HepG2 (cell line): ENCODE measurements around the gene PATL1. TPM values are rescaled to one million over a fixed set of nuclear protein-coding genes. Genes with fewer than 3 reads are reported as not detected.

Experiments used
- ATAC-seq: fragments of 200-7000 bp; cut with Tn5 transposase; 3 replicates; pipeline ENCODE4 v1.9.1; 2020; ENCODE audit warnings: mild to moderate bottlenecking, moderate library complexity
- BruUV-seq: library from RNA; stranded (reverse); fragments of 400-500 nt; replicated peaks from 2 replicates; lab custom pipeline; 2021; lab: Mats Ljungman, UMichigan
- CTCF ChIA-PET: fragments of 300-600 bp; formaldehyde crosslinking; extraction: SDS; loops from one replicate; lab custom pipeline; 2021; ENCODE audit warnings: low total read pairs, inconsistent platforms, low intra/inter-chr PET ratio; lab: Yijun Ruan, JAX
- POLR2A ChIA-PET: fragments of 350-600 bp; sonication (Branson Sonifier 250); formaldehyde crosslinking; loops from one replicate; lab custom pipeline; 2020; ENCODE audit warnings: antibody characterized with exemption, inconsistent platforms; lab: Yijun Ruan, JAX
- DNase-seq: peaks from one replicate; pipeline ENCODE4 v3.0.0-alpha.2; 2015; ENCODE audit warnings: low spot score
- FAIRE-seq: peaks from 3 replicates; lab custom pipeline; 2011; peaks lifted over from hg19 to GRCh38; lab: Jason Lieb, UNC
- H2AFZ ChIP-seq: one replicate; pipeline ENCODE4 v1.6.1; 2011; ENCODE audit warnings: low read length, inconsistent platforms
- H3K27ac ChIP-seq: fragments of 300-600 bp; 3 replicates; pipeline ENCODE4 v1.8.0; 2011; ENCODE audit warnings: mixed run types, mild to moderate bottlenecking, mixed read lengths, low read length, inconsistent platforms; ENCODE audit not compliant: insufficient read depth; ENCODE audit errors: extremely low read length
- H3K27me3 ChIP-seq, 2 experiments: fragments of 200-600 bp in 1 of 2; 2 replicates in 1 of 2; 3 replicates in 1 of 2; pipeline versions ENCODE4 v1.6.0 to v1.8.0; 2011; ENCODE audit warnings: low read length in 2 of 2, mild to moderate bottlenecking in 2 of 2, moderate library complexity in 2 of 2, inconsistent platforms in 1 of 2; ENCODE audit not compliant: insufficient read depth in 2 of 2, control insufficient read depth in 1 of 2
- H3K36me3 ChIP-seq, 2 experiments: fragments of 200-600 bp in 1 of 2; replicated peaks in 1 of 2; 2 replicates in 1 of 2; 3 replicates in 1 of 2; pipeline versions ENCODE4 v1.5.1 to v1.8.0; 2011; ENCODE audit warnings: low read length in 2 of 2, inconsistent platforms in 1 of 2; ENCODE audit not compliant: insufficient read depth in 2 of 2, control insufficient read depth in 1 of 2
- H3K4me1 ChIP-seq: 2 replicates; pipeline ENCODE4 v1.5.1; 2012; ENCODE audit warnings: low read length, inconsistent platforms; ENCODE audit not compliant: insufficient read depth
- H3K4me2 ChIP-seq: 2 replicates; pipeline ENCODE4 v1.6.0; 2011; ENCODE audit warnings: low read depth, low read length, inconsistent platforms
- H3K4me3 ChIP-seq, 3 experiments: fragments of 200-600 bp in 1 of 3; sonication (generic), shearing (Covaris generic) in 1 of 3; replicated peaks in 1 of 3; 2 replicates each; pipeline ENCODE4 v1.5.1; 2011 to 2016; ENCODE audit warnings: low read length in 3 of 3, inconsistent platforms in 2 of 3, low read depth in 2 of 3, mild to moderate bottlenecking in 2 of 3, control low read depth in 1 of 3, mixed read lengths in 1 of 3; ENCODE audit not compliant: insufficient read depth in 1 of 3
- H3K79me2 ChIP-seq: one replicate; pipeline ENCODE4 v1.6.1; 2011; ENCODE audit warnings: low read length, inconsistent platforms; ENCODE audit not compliant: insufficient read depth
- H3K9ac ChIP-seq: 2 replicates; pipeline ENCODE4 v1.6.0; 2011; ENCODE audit warnings: mild to moderate bottlenecking, low read depth, low read length, inconsistent platforms; ENCODE audit not compliant: insufficient read depth
- H3K9me3 ChIP-seq: 2 replicates; pipeline ENCODE4 v1.5.1; 2012; ENCODE audit warnings: mild to moderate bottlenecking, low read length
- H4K20me1 ChIP-seq: 2 replicates; pipeline ENCODE4 v1.6.0; 2011; ENCODE audit warnings: inconsistent platforms, mild to moderate bottlenecking, low read length, moderate library complexity; ENCODE audit not compliant: insufficient read depth
- PRDM10 ChIP-seq: sonication (generic); formaldehyde crosslinking; IDR thresholded peaks from 2 replicates; pipeline ENCODE4 v1.4.0; 2020; ENCODE audit warnings: low read depth, missing genetic modification reagents
- TRIM24 ChIP-seq: sonication (generic); formaldehyde crosslinking; IDR thresholded peaks from 2 replicates; pipeline ENCODE4 v1.8.0; 2022; ENCODE audit warnings: mild to moderate bottlenecking, missing genetic modification reagents
- ZNF225 ChIP-seq: sonication (generic); formaldehyde crosslinking; IDR thresholded peaks from 2 replicates; pipeline ENCODE4 v1.4.0; 2020; ENCODE audit warnings: mild to moderate bottlenecking, missing genetic modification reagents
- ZNF383 ChIP-seq: sonication (generic); formaldehyde crosslinking; IDR thresholded peaks from 2 replicates; pipeline ENCODE4 v1.4.0; 2020; ENCODE audit warnings: missing genetic modification reagents, mild to moderate bottlenecking, borderline replicate concordance
- ZNF556 ChIP-seq: sonication (generic); formaldehyde crosslinking; IDR thresholded peaks from 2 replicates; pipeline ENCODE4 v1.4.0; 2020; ENCODE audit warnings: mild to moderate bottlenecking, missing genetic modification reagents, borderline replicate concordance
- WGBS: methylation state at CpG from one replicate; pipeline ENCODE4 v1.1.6; 2017; ENCODE audit warnings: low lambda C conversion rate; 5-methylcytosine and 5-hydroxymethylcytosine counted together
- in situ Hi-C: cut with HindIII; loops from 2 replicates; pipeline ENCODE4 v1.10.0; 2017; ENCODE audit warnings: low pct_unique_long_range_greater_than_20kb; ENCODE audit not compliant: extremely low pct_ligation_motif_present
- intact Hi-C: fragments of 100-400 bp; cut with micrococcal nuclease; formaldehyde crosslinking; loops from one replicate; pipeline ENCODE4 v1.10.0; 2022; ENCODE audit not compliant: unreplicated experiment
- polyA plus RNA-seq, 8 experiments: library from polyadenylated mRNA; depleted of rRNA in 3 of 8; stranded (reverse) in 7 of 8; unstranded in 1 of 8; fragments of >200 nt; fragmentation: Illumina TruSeq in 4 of 8; extraction: Trizol in 4 of 8; gene quantifications; 2 replicates each; pipeline versions ENCODE4 v1.2.1 to v1.2.3, GENCODE V29; 2011 to 2016; ENCODE audit warnings: low read depth in 4 of 8, missing spikeins in 1 of 8, mixed read lengths in 1 of 8; ENCODE audit not compliant: insufficient read depth in 1 of 8
- total RNA-seq, 5 experiments: library from RNA; depleted of rRNA; stranded (reverse); fragments of >200 nt; fragmentation: Illumina TruSeq; extraction: Trizol; gene quantifications; 2 replicates each; pipeline ENCODE4 v1.2.3, GENCODE V29; 2016; ENCODE audit warnings: low read depth in 1 of 5
- TF ChIP-seq, protein P1 (sequence below): sonication (generic); formaldehyde crosslinking; IDR thresholded peaks from 2 replicates; pipeline ENCODE4 v1.8.0; 2022; ENCODE audit warnings: mild to moderate bottlenecking, missing genetic modification reagents, moderate library complexity
- TF ChIP-seq, protein P2 (sequence below): sonication (generic); formaldehyde crosslinking; IDR thresholded peaks from 2 replicates; pipeline ENCODE4 v1.5.0; 2020; ENCODE audit warnings: mild to moderate bottlenecking, missing genetic modification reagents, borderline replicate concordance
- TF ChIP-seq, protein P3 (sequence below): sonication (generic); formaldehyde crosslinking; conservative IDR thresholded peaks from 2 replicates; pipeline ENCODE4 v1.4.0; 2020; ENCODE audit warnings: missing genetic modification reagents

The PATL1 gene
- total and polyA plus RNA-seq, 2 of the 13 experiments (the other 11 are each of a cell fraction or from before 2014, with no cell fraction given): 12.9 to 26.8 TPM

GRCh38 chr11:59615637-59616395 is 53.0 kb downstream of the PATL1 start, which contains the start of gene OSBP (continued):
- no peak for TF ChIP-seq ZNF556 (CRISPR knock-in tag)
- TF ChIP-seq, protein P1, sequence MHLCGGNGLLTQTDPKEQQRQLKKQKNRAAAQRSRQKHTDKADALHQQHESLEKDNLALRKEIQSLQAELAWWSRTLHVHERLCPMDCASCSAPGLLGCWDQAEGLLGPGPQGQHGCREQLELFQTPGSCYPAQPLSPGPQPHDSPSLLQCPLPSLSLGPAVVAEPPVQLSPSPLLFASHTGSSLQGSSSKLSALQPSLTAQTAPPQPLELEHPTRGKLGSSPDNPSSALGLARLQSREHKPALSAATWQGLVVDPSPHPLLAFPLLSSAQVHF: no peak

- CTCF ChIA-PET: no interaction called here
- Histone ChIP-seq H4K20me1 (peaks cover 8% of the 10 kb centered on the region), H3K27me3 (no peaks in the 10 kb centered on the region; a peak in 1 of 5 replicates), H3K4me2 (peak overlapping the region; percentile 90), H3K79me2 (peaks cover 41% of the 10 kb centered on the region), H3K4me3 (peak overlapping the region; percentile 84 to 93 (median 90)), H3K36me3 (peaks cover 2 to 7% of the 10 kb centered on the region in 2 experiments), H3K4me1 (peaks cover 46% of the 10 kb centered on the region), H3K27ac (peak overlapping the region; percentile 80), H3K9me3 (no peaks in the 10 kb centered on the region), H3K9ac (peak overlapping the region; percentile 85), H2AFZ (no peak overlapping the region)
- no TSS peak for BruUV-seq
- in situ Hi-C loops: no loop called here
- 2% methylated on average over 8 of the region's 51 CpGs for WGBS
- FAIRE-seq (no peak), ATAC-seq (peak; percentile 1; the same call in 1 of the 3 replicates), DNase-seq (peak; percentile 26)
- intact Hi-C loops: loop anchor here (2.0 kb wide), 1 partner anchor 64 kb away; no protein-coding TSS in a partner anchor
- POLR2A ChIA-PET: interaction anchor here (1.0 to 4.4 kb wide), 9 partner anchors 9 to 78 kb away, joined by 3 to 42 read pairs (median 6); partner anchors contain the start of gene PATL1
- TF ChIP-seq ZNF225 (CRISPR knock-in tag) (no peak), PRDM10 (no peak), TRIM24 (CRISPR knock-in tag) (no peak), ZNF383 (CRISPR knock-in tag) (no peak)
- TF ChIP-seq, protein P2, sequence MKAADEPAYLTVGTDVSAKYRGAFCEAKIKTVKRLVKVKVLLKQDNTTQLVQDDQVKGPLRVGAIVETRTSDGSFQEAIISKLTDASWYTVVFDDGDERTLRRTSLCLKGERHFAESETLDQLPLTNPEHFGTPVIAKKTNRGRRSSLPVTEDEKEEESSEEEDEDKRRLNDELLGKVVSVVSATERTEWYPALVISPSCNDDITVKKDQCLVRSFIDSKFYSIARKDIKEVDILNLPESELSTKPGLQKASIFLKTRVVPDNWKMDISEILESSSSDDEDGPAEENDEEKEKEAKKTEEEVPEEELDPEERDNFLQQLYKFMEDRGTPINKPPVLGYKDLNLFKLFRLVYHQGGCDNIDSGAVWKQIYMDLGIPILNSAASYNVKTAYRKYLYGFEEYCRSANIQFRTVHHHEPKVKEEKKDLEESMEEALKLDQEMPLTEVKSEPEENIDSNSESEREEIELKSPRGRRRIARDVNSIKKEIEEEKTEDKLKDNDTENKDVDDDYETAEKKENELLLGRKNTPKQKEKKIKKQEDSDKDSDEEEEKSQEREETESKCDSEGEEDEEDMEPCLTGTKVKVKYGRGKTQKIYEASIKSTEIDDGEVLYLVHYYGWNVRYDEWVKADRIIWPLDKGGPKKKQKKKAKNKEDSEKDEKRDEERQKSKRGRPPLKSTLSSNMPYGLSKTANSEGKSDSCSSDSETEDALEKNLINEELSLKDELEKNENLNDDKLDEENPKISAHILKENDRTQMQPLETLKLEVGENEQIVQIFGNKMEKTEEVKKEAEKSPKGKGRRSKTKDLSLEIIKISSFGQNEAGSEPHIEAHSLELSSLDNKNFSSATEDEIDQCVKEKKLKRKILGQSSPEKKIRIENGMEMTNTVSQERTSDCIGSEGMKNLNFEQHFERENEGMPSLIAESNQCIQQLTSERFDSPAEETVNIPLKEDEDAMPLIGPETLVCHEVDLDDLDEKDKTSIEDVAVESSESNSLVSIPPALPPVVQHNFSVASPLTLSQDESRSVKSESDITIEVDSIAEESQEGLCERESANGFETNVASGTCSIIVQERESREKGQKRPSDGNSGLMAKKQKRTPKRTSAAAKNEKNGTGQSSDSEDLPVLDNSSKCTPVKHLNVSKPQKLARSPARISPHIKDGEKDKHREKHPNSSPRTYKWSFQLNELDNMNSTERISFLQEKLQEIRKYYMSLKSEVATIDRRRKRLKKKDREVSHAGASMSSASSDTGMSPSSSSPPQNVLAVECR (CRISPR knock-in tag): peak; percentile 16; the same call in 1 of the 2 replicates
- TF ChIP-seq, protein P3, sequence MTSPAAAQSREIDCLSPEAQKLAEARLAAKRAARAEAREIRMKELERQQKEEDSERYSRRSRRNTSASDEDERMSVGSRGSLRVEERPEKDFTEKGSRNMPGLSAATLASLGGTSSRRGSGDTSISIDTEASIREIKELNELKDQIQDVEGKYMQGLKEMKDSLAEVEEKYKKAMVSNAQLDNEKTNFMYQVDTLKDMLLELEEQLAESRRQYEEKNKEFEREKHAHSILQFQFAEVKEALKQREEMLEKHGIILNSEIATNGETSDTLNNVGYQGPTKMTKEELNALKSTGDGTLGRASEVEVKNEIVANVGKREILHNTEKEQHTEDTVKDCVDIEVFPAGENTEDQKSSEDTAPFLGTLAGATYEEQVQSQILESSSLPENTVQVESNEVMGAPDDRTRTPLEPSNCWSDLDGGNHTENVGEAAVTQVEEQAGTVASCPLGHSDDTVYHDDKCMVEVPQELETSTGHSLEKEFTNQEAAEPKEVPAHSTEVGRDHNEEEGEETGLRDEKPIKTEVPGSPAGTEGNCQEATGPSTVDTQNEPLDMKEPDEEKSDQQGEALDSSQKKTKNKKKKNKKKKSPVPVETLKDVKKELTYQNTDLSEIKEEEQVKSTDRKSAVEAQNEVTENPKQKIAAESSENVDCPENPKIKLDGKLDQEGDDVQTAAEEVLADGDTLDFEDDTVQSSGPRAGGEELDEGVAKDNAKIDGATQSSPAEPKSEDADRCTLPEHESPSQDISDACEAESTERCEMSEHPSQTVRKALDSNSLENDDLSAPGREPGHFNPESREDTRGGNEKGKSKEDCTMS (CRISPR knock-in tag): no peak
Observed at GRCh38 chr11:59615120-59615636, 53.7 kb downstream of the PATL1 start.
